ENCODE measurements around the gene GPR21.

GPR21 gene

GRCh38 chr9:123033352-123033751, at the start of gene GPR21:
Gene GPR21 (plus strand): TSS chr9:123033667. CDS start chr9:123034567, 900 bp downstream.
- DNase-seq: no peak

- DNase-seq: no peak
Measured at GRCh38 chr9:122986010-122986409, 47.5 kb upstream of the GPR21 start.

- DNase-seq: no peak
Measured at GRCh38 chr9:122988141-122988540, 45.3 kb upstream of the GPR21 start.

DNA sequence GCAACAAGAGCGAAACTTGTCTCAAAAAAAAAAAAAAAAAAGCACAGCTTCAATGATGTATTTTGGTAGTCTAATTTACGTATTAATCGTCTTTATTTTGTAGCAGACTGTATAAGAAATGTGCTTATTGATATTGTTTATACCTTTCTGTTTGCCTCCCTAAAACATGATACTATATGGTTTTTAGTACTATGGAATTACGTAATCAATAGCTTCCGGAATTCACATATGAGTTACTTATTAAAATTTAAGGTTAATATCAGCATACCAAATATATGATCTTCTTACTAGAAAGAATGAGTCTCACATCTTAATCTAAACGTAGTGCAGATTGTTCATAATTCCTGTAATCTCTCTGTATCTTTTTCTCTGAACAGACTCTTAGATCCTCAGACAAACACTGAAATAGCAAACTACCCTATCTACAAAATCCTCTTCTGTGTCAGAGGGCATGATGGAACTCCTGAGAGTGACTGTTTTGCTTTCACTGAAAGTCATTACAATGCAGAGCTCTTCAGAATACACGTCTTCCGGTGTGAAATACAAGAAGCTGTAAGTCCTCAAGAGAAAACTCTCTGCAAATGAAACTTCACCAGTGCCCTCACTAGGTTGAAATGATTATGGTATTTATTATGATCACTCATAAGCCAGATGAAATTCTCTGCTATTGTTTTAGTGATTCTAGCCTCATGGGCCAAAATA, 44.4 kb upstream of the GPR21 start:
- DNase-seq: no peak

- DNase-seq: no peak
Measured at GRCh38 chr9:122991370-122991830, 42.1 kb upstream of the GPR21 start.

GRCh38 chr9:122996586-122996985, 36.9 kb upstream of the GPR21 start:
- no peak for DNase-seq

- DNase-seq: no peak
Measured at GRCh38 chr9:122998448-122998847, 35.0 kb upstream of the GPR21 start.

DNA sequence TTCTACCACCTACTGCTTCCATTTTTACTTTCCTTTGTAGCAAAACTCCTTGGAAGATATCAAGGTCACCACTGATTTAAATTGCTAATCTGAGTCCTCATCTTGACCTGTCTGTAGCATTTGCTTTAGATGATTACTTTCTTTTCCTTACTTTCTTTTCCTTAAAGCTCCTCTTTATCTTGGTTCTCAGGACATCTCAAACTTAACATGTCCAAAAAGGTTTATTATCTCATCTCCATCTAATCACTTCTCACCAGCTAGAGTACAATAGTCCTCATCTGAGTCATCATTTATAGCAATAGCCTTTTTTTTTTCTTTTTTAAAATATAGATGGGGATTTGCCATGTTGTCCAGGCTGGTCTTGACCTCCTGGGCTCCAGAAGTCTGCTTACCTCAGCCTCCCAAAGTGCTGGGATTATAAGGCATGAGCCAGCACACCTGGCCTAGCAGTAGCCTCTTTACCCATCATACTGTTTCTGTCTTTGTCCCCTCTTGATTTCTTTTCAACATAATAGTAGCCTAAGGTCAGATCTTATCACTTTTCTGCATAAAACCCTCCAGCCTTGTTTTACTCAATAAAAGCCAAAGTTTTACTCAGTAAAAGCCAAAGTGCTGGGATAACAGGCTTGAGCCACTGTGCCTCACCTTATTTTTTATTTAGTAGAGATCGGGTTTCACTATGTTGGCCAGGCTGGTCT, 32.9 kb upstream of the GPR21 start:
- no peak for DNase-seq

GRCh38 chr9:123002754-123003153, 30.7 kb upstream of the GPR21 start:
- DNase-seq: no peak

GRCh38 chr9:123003466-123003865, 30.0 kb upstream of the GPR21 start:
- no peak for DNase-seq

DNA sequence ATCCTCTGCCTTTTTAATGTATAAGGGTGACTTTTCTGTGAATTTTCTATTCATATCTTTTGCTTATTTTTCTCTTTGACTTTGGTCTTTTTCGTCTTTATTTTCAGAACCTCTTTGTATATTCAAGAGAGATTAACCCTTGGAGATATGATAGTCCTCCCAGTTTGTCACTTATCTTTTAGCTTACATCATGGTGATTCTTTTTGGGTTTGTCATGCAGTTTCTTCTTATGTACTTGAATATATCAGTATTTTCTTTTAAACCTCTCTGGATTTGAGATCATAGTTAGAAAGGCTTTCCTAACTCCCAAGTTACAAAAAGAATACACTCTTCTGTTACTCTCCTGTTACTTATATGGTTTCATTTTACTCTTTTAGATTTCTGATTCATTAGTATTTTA, 27.5 kb upstream of the GPR21 start:
- DNase-seq: no peak

- no peak for DNase-seq
Measured at GRCh38 chr9:123007269-123007668, 26.2 kb upstream of the GPR21 start.

GRCh38 chr9:123008909-123009308, 24.6 kb upstream of the GPR21 start:
- no peak for DNase-seq

- no peak for DNase-seq
Measured at GRCh38 chr9:123011380-123011779, 22.1 kb upstream of the GPR21 start.

DNA sequence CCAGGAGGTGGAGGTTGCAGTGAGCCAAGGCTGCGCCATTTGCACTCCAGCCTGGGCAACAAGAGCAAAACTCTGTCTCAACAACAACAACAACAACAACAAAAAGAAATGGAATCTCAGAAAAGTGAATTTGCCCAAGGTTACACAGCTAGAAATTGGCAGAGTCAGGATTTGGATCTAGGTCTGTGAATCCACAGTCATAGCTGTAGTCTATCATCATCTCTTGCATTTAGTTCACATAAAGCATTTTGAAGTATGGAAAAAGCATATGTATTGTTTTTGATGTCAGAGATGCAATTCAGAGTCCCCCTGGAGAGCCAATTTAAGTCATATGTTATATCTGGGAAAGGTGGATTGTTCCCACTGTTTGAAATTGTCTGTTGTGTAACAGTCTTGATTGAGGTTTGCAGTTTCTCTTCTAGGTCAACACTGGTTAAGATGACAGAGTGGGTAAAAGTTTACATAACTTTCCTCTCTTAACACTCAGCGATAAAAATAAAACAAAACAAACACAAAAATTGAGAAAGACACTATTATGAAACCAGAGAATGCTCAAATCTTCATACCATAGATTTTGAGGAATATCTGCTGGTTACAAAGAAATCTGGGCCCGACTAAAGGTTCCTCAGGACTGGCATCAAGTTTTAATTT, 21.5 kb upstream of the GPR21 start:
- DNase-seq: no peak

GRCh38 chr9:123016631-123017030, 16.8 kb upstream of the GPR21 start:
- DNase-seq: no peak

DNA sequence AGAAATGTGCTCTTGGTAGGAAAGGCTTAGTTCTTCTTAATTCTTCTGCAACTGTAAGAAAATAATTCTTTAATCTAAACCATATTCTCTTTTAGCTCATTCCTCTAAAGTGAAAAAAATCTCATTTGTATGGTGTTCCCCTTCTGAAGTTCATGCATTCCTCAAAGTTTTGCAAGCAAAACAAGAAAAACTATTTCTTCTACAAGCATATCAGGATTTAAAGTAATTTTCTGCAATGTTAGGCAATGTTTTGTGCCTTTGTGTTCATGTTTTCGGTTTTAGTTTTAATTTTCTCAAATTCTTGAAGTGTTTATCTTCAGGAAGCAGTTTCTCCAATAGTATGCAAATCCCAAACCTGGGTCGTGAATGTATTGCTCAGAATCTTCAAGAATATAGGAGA, 12.7 kb upstream of the GPR21 start:
- no peak for DNase-seq

DNA sequence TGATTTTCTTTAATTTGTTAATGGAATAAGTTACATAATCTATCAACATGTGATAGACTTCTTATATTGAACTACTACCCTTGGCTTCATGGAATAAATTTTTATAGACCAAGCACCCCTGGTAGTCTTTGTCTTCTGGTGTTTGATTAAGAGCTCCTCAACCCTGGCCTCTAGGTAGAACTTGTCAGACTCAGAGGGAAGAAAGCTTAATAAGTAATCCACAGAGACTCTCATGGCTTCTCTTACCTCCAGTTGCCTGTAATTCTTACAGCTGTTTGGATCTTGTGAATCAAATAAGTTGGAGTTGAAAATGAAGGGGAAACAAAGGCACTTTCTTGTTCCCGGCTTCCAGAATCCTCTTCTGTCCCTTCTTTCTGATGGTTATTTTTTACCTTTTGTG, 7.0 kb upstream of the GPR21 start:
- DNase-seq: no peak

DNA sequence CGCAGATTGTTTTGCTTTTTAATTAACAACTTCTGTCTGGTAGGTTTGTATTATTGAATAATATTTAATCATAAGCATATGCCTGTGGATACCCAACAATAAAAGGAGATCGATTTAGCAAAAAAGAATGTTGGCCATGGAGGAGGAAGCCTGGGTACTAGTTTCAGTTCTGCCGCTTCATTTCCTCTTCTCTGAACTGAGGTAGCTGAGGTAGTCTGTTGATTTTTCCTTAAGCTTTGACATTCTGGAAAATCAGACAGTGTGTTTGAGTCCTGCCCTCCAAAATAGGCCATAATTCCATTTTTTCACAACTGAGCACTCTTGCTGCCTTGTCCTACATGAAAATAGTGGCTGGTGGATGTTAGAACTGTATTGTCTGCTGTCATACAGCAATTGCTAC, 6.0 kb upstream of the GPR21 start:
- no peak for DNase-seq

GRCh38 chr9:123028136-123028535, 5.3 kb upstream of the GPR21 start:
- DNase-seq: no peak

DNA sequence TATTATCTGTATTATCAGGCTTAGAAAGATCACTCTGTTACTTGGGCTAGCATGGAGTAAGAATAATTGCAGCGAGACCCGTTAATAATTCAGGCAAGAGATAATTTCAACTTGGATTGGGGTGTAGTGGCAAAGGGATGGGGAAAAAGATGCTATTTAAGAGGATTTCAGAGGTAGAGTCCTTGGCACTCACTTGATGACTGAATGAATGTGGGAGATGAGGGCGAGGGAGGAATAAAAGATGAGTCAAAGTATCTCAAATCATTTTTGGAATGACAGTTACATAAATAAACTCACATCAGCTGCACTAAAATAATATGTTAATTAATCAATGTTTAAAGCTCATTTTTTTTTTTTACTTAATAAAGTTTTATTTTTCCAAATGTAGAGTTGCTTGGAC, 4.5 kb upstream of the GPR21 start:
- no peak for DNase-seq

GRCh38 chr9:123031963-123032362, 1.5 kb upstream of the GPR21 start:
- DNase-seq: no peak

DNA sequence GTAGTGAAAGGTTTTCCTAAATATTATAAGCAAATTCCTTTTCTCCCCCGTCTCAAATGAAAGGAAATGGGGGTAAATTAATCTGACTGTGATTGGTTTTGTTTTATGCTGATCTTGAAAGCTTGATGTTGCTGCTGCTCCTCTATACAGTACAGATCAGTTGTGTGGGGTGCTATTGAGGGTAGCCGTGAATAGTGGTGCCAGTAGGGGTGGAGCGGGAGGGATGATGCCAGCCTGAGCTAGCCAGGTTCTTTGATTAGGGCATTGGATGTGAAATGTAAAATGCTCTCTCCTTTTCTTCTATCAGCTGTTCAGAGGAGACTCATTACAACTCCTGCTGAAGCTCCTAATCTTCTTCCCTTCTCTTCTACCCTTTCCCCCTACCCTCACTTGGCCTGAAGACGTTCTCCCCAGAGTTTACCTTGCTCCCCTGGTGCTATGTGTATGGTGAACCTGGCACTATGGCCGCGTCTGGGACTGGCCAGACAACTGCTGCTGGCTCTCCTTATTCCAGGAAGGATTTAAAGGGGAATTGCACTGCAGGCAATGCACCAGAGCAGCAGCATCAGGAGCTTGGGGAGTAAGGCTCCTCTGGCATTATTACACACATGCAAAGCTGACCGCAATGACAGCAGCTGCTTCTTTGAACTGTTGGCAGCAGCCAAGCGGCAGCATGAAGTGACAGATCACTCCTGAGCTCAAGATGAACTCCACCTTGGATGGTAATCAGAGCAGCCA, 566 bp downstream of the GPR21 start:
- DNase-seq: no peak
